Measurements from ENCODE around the gene CAMTA1.

CAMTA1 gene

GRCh38 chr1:6975331-6976043 lies 190.2 kb downstream of the CAMTA1 start:
- no peaks in the 10 kb centered on the region for H3K36me3 ChIP-seq (ENCODE audit: control insufficient read depth, insufficient read depth, low read length)
- peaks cover 5% of the 10 kb centered on the region for H3K9me3 ChIP-seq (ENCODE audit: control insufficient read depth, low read length)
- H3K4me1 ChIP-seq (ENCODE audit: control insufficient read depth, insufficient read depth, low read length, poor library complexity, severe bottlenecking): no peaks in the 10 kb centered on the region
- H3K4me3 ChIP-seq (ENCODE audit: extremely low read depth, insufficient read depth, low read length, poor library complexity, severe bottlenecking): no peak overlapping the region
- 91 to 95% methylated on average over 13 to 15 of the region's 16 CpGs for WGBS, 2 experiments (ENCODE audit: insufficient coverage in 2 of 2)
- no peak overlapping the region for H3K27ac ChIP-seq (ENCODE audit: low read depth, low read length, severe bottlenecking)

- H3K9me3 ChIP-seq (ENCODE audit: control insufficient read depth, low read length): peaks cover 5% of the 10 kb centered on the region
- H3K36me3 ChIP-seq (ENCODE audit: control insufficient read depth, insufficient read depth, low read length): no peaks in the 10 kb centered on the region
- no peak overlapping the region for H3K27ac ChIP-seq (ENCODE audit: low read depth, low read length, severe bottlenecking)
- 79 to 80% methylated on average over 6 of the region's 6 CpGs for WGBS, 2 experiments (ENCODE audit: insufficient coverage in 2 of 2)
- H3K4me3 ChIP-seq (ENCODE audit: extremely low read depth, insufficient read depth, low read length, poor library complexity, severe bottlenecking): no peak overlapping the region
- H3K4me1 ChIP-seq (ENCODE audit: control insufficient read depth, insufficient read depth, low read length, poor library complexity, severe bottlenecking): no peaks in the 10 kb centered on the region
Observed at GRCh38 chr1:6976044-6976375, 190.8 kb downstream of the CAMTA1 start.

- H3K27ac ChIP-seq (ENCODE audit: low read depth, low read length, severe bottlenecking): no peak overlapping the region
- H3K4me3 ChIP-seq (ENCODE audit: extremely low read depth, insufficient read depth, low read length, poor library complexity, severe bottlenecking): no peak overlapping the region
- WGBS, 2 experiments (ENCODE audit: insufficient coverage in 2 of 2): 27 to 43% methylated on average over 3 to 4 of the region's 5 CpGs
- H3K4me1 ChIP-seq (ENCODE audit: control insufficient read depth, insufficient read depth, low read length, poor library complexity, severe bottlenecking): no peaks in the 10 kb centered on the region
- peaks cover 5% of the 10 kb centered on the region for H3K9me3 ChIP-seq (ENCODE audit: control insufficient read depth, low read length)
- H3K36me3 ChIP-seq (ENCODE audit: control insufficient read depth, insufficient read depth, low read length): no peaks in the 10 kb centered on the region
Observed at GRCh38 chr1:6979003-6979613, 193.9 kb downstream of the CAMTA1 start.

- Histone ChIP-seq H3K9me3 (ENCODE audit: control insufficient read depth, low read length) (peaks cover under 1% of the 10 kb centered on the region), H3K4me3 (ENCODE audit: extremely low read depth, insufficient read depth, low read length, poor library complexity, severe bottlenecking) (no peak overlapping the region), H3K27ac (ENCODE audit: low read depth, low read length, severe bottlenecking) (no peak overlapping the region), H3K4me1 (ENCODE audit: control insufficient read depth, insufficient read depth, low read length, poor library complexity, severe bottlenecking) (no peaks in the 10 kb centered on the region), H3K36me3 (ENCODE audit: control insufficient read depth, insufficient read depth, low read length) (no peaks in the 10 kb centered on the region)
Observed at GRCh38 chr1:6981595-6981994, 196.3 kb downstream of the CAMTA1 start.

- no peak overlapping the region for H3K4me3 ChIP-seq (ENCODE audit: extremely low read depth, insufficient read depth, low read length, poor library complexity, severe bottlenecking)
- H3K4me1 ChIP-seq (ENCODE audit: control insufficient read depth, insufficient read depth, low read length, poor library complexity, severe bottlenecking): no peaks in the 10 kb centered on the region
- no peaks in the 10 kb centered on the region for H3K9me3 ChIP-seq (ENCODE audit: control insufficient read depth, low read length)
- H3K27ac ChIP-seq (ENCODE audit: low read depth, low read length, severe bottlenecking): no peak overlapping the region
- WGBS, 2 experiments (ENCODE audit: insufficient coverage in 2 of 2): 97 to 98% methylated on average over 6 to 7 of the region's 9 CpGs
- no peaks in the 10 kb centered on the region for H3K36me3 ChIP-seq (ENCODE audit: control insufficient read depth, insufficient read depth, low read length)
Observed at GRCh38 chr1:6982443-6982842, 197.2 kb downstream of the CAMTA1 start.

- Histone ChIP-seq H3K27ac (ENCODE audit: low read depth, low read length, severe bottlenecking) (no peak overlapping the region), H3K36me3 (ENCODE audit: control insufficient read depth, insufficient read depth, low read length) (no peaks in the 10 kb centered on the region), H3K4me3 (ENCODE audit: extremely low read depth, insufficient read depth, low read length, poor library complexity, severe bottlenecking) (no peak overlapping the region), H3K4me1 (ENCODE audit: control insufficient read depth, insufficient read depth, low read length, poor library complexity, severe bottlenecking) (no peaks in the 10 kb centered on the region), H3K9me3 (ENCODE audit: control insufficient read depth, low read length) (no peaks in the 10 kb centered on the region)
- 100% methylated on average over 1 to 2 of the region's 2 CpGs for WGBS, 2 experiments (ENCODE audit: insufficient coverage in 2 of 2)
Observed at GRCh38 chr1:6982860-6983259, 197.6 kb downstream of the CAMTA1 start.

- no peaks in the 10 kb centered on the region for H3K36me3 ChIP-seq (ENCODE audit: control insufficient read depth, insufficient read depth, low read length)
- H3K27ac ChIP-seq (ENCODE audit: low read depth, low read length, severe bottlenecking): no peak overlapping the region
- H3K4me1 ChIP-seq (ENCODE audit: control insufficient read depth, insufficient read depth, low read length, poor library complexity, severe bottlenecking): peaks cover under 1% of the 10 kb centered on the region
- WGBS, 2 experiments (ENCODE audit: insufficient coverage in 2 of 2): 90 to 91% methylated on average over 14 of the region's 14 CpGs
- H3K4me3 ChIP-seq (ENCODE audit: extremely low read depth, insufficient read depth, low read length, poor library complexity, severe bottlenecking): no peak overlapping the region
- H3K9me3 ChIP-seq (ENCODE audit: control insufficient read depth, low read length): no peaks in the 10 kb centered on the region
Observed at GRCh38 chr1:6984536-6984935, 199.3 kb downstream of the CAMTA1 start.

- H3K27ac ChIP-seq (ENCODE audit: low read depth, low read length, severe bottlenecking): no peak overlapping the region
- H3K4me3 ChIP-seq (ENCODE audit: extremely low read depth, insufficient read depth, low read length, poor library complexity, severe bottlenecking): no peak overlapping the region
- no peaks in the 10 kb centered on the region for H3K36me3 ChIP-seq (ENCODE audit: control insufficient read depth, insufficient read depth, low read length)
- WGBS, 2 experiments (ENCODE audit: insufficient coverage in 2 of 2): 62 to 69% methylated on average over 7 of the region's 7 CpGs
- H3K4me1 ChIP-seq (ENCODE audit: control insufficient read depth, insufficient read depth, low read length, poor library complexity, severe bottlenecking): peaks cover 3% of the 10 kb centered on the region
- H3K9me3 ChIP-seq (ENCODE audit: control insufficient read depth, low read length): no peaks in the 10 kb centered on the region
Observed at GRCh38 chr1:6984986-6985385, 199.7 kb downstream of the CAMTA1 start.

- Histone ChIP-seq H3K4me1 (ENCODE audit: control insufficient read depth, insufficient read depth, low read length, poor library complexity, severe bottlenecking) (peaks cover 3% of the 10 kb centered on the region), H3K4me3 (ENCODE audit: extremely low read depth, insufficient read depth, low read length, poor library complexity, severe bottlenecking) (no peak overlapping the region), H3K27ac (ENCODE audit: low read depth, low read length, severe bottlenecking) (no peak overlapping the region), H3K36me3 (ENCODE audit: control insufficient read depth, insufficient read depth, low read length) (no peaks in the 10 kb centered on the region), H3K9me3 (ENCODE audit: control insufficient read depth, low read length) (no peaks in the 10 kb centered on the region)
- 86 to 89% methylated on average over 12 of the region's 17 CpGs for WGBS, 2 experiments (ENCODE audit: insufficient coverage in 2 of 2)
Observed at GRCh38 chr1:6985549-6986276, 200.5 kb downstream of the CAMTA1 start.

GRCh38 chr1:6986281-6986680 lies 201.0 kb downstream of the CAMTA1 start:
- H3K27ac ChIP-seq (ENCODE audit: low read depth, low read length, severe bottlenecking): no peak overlapping the region
- no peaks in the 10 kb centered on the region for H3K36me3 ChIP-seq (ENCODE audit: control insufficient read depth, insufficient read depth, low read length)
- 88 to 99% methylated on average over 7 to 8 of the region's 8 CpGs for whole genome bisulfite sequencing, 2 experiments (ENCODE audit: insufficient coverage in 2 of 2)
- H3K4me3 ChIP-seq (ENCODE audit: extremely low read depth, insufficient read depth, low read length, poor library complexity, severe bottlenecking): no peak overlapping the region
- H3K4me1 ChIP-seq (ENCODE audit: control insufficient read depth, insufficient read depth, low read length, poor library complexity, severe bottlenecking): peaks cover 3% of the 10 kb centered on the region
- no peaks in the 10 kb centered on the region for H3K9me3 ChIP-seq (ENCODE audit: control insufficient read depth, low read length)

- H3K4me1 ChIP-seq (ENCODE audit: control insufficient read depth, insufficient read depth, low read length, poor library complexity, severe bottlenecking): peaks cover 3% of the 10 kb centered on the region
Observed at GRCh38 chr1:6987940-6988339, 202.7 kb downstream of the CAMTA1 start.

More at GRCh38 chr1:6987940-6988339, 202.7 kb downstream of the CAMTA1 start:
- no peaks in the 10 kb centered on the region for H3K36me3 ChIP-seq (ENCODE audit: control insufficient read depth, insufficient read depth, low read length)
- H3K9me3 ChIP-seq (ENCODE audit: control insufficient read depth, low read length): no peaks in the 10 kb centered on the region
- no peak overlapping the region for H3K4me3 ChIP-seq (ENCODE audit: extremely low read depth, insufficient read depth, low read length, poor library complexity, severe bottlenecking)
- WGBS, 2 experiments (ENCODE audit: insufficient coverage in 2 of 2): 91 to 98% methylated on average over 6 to 9 of the region's 9 CpGs
- no peak overlapping the region for H3K27ac ChIP-seq (ENCODE audit: low read depth, low read length, severe bottlenecking)
